ENCODE data around the gene PPP6R1.

DNA sequence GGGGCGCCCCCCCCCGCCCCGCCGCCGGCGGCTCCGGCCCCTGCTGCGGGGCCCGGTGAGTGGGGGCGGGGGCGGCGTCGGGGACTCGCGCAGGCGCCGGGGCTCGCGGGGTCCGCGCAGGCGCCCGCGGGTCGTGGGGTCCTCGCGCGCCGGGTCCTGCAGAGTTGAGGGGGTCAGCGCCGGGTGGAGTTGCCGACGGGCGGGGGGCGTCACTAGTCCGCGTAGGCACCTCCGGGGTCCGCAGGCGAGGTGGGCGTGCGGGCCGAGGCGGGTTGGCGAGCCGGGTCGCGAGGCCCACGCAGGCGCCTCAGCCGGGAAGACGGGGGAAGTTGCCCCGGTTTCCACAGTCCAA lies 365 bp downstream of the PPP6R1 start:
- TF ChIP-seq, protein P1, sequence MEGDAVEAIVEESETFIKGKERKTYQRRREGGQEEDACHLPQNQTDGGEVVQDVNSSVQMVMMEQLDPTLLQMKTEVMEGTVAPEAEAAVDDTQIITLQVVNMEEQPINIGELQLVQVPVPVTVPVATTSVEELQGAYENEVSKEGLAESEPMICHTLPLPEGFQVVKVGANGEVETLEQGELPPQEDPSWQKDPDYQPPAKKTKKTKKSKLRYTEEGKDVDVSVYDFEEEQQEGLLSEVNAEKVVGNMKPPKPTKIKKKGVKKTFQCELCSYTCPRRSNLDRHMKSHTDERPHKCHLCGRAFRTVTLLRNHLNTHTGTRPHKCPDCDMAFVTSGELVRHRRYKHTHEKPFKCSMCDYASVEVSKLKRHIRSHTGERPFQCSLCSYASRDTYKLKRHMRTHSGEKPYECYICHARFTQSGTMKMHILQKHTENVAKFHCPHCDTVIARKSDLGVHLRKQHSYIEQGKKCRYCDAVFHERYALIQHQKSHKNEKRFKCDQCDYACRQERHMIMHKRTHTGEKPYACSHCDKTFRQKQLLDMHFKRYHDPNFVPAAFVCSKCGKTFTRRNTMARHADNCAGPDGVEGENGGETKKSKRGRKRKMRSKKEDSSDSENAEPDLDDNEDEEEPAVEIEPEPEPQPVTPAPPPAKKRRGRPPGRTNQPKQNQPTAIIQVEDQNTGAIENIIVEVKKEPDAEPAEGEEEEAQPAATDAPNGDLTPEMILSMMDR (IDR thresholded peaks at IDR 0.05; ENCODE audit: poor library complexity), result no peak
- TF ChIP-seq EZH2 (IDR thresholded peaks at IDR 0.05; ENCODE audit: borderline replicate concordance), result no peak
- no peak for TF ChIP-seq EZH2phosphoT487 (IDR thresholded peaks at IDR 0.05; ENCODE audit: low read depth, severe bottlenecking, unreplicated experiment)

All from hepatocyte (in vitro differentiated cells).